ENCODE results near the gene AP4E1.
"Not testable (repeated sequence)": the region's sequence is repeated elsewhere in the genome, so short reads cannot be mapped to it uniquely, and the experiment has no call there.

The AP4E1 gene

GRCh38 chr15:50938525-50938924 lies 30.0 kb downstream of the AP4E1 start:
- Histone ChIP-seq H3K4me3 (no peak overlapping the region), H3K27me3 (no peaks in the 10 kb centered on the region), H3K27ac (no peak overlapping the region), H3K9ac (no peak overlapping the region), H4K20me1 (no peaks in the 10 kb centered on the region), H3K36me3 (peaks cover 40% of the 10 kb centered on the region), H3K4me1 (no peaks in the 10 kb centered on the region), H3K9me3 (no peaks in the 10 kb centered on the region), H3K4me2 (no peak overlapping the region)
- TF ChIP-seq Cebpa-rat (IDR thresholded peaks at IDR 0.05) = no peak

- Histone ChIP-seq H3K27me3 (no peaks in the 10 kb centered on the region), H3K4me3 (no peak overlapping the region), H3K4me2 (no peak overlapping the region), H4K20me1 (no peaks in the 10 kb centered on the region), H3K36me3 (peaks cover 53% of the 10 kb centered on the region), H3K27ac (no peak overlapping the region), H3K4me1 (no peaks in the 10 kb centered on the region), H3K9me3 (no peaks in the 10 kb centered on the region), H3K9ac (no peak overlapping the region)
- no peak for TF ChIP-seq Cebpa-rat (IDR thresholded peaks at IDR 0.05)
Observed at GRCh38 chr15:50939911-50940310, 31.4 kb downstream of the AP4E1 start.

- no peak for TF ChIP-seq Cebpa-rat (IDR thresholded peaks at IDR 0.05)
- no peaks in the 10 kb centered on the region for H4K20me1 ChIP-seq
- no peak overlapping the region for H3K9ac ChIP-seq
- H3K4me3 ChIP-seq = no peak overlapping the region
- no peak overlapping the region for H3K27ac ChIP-seq
- no peaks in the 10 kb centered on the region for H3K4me1 ChIP-seq
- H3K27me3 ChIP-seq = no peaks in the 10 kb centered on the region
- H3K9me3 ChIP-seq = no peaks in the 10 kb centered on the region
- no peak overlapping the region for H3K4me2 ChIP-seq
- H3K36me3 ChIP-seq = peaks cover 58% of the 10 kb centered on the region
Observed at GRCh38 chr15:50940506-50940905, 32.0 kb downstream of the AP4E1 start.

GRCh38 chr15:50943638-50944037 lies 35.2 kb downstream of the AP4E1 start:
- no peaks in the 10 kb centered on the region for H4K20me1 ChIP-seq
- peaks cover 45% of the 10 kb centered on the region for H3K36me3 ChIP-seq

GRCh38 chr15:50944672-50945071 lies 36.2 kb downstream of the AP4E1 start:
- H3K36me3 ChIP-seq = peaks cover 49% of the 10 kb centered on the region
- no peak overlapping the region for H3K9ac ChIP-seq
- H3K4me3 ChIP-seq = no peak overlapping the region
- no peaks in the 10 kb centered on the region for H3K27me3 ChIP-seq
- no peaks in the 10 kb centered on the region for H3K4me1 ChIP-seq
- H3K9me3 ChIP-seq = no peaks in the 10 kb centered on the region
- no peaks in the 10 kb centered on the region for H4K20me1 ChIP-seq
- H3K4me2 ChIP-seq = no peak overlapping the region
- H3K27ac ChIP-seq = no peak overlapping the region
- TF ChIP-seq Cebpa-rat (IDR thresholded peaks at IDR 0.05) = no peak

More at GRCh38 chr15:50943638-50944037, 35.2 kb downstream of the AP4E1 start:
- no peak overlapping the region for H3K4me3 ChIP-seq
- TF ChIP-seq Cebpa-rat (IDR thresholded peaks at IDR 0.05) = no peak
- no peak overlapping the region for H3K4me2 ChIP-seq
- no peaks in the 10 kb centered on the region for H3K4me1 ChIP-seq
- no peaks in the 10 kb centered on the region for H3K9me3 ChIP-seq
- no peak overlapping the region for H3K9ac ChIP-seq
- no peaks in the 10 kb centered on the region for H3K27me3 ChIP-seq
- no peak overlapping the region for H3K27ac ChIP-seq

GRCh38 chr15:50945725-50946124 lies 37.2 kb downstream of the AP4E1 start:
- Histone ChIP-seq H3K4me1 (no peaks in the 10 kb centered on the region), H4K20me1 (no peaks in the 10 kb centered on the region), H3K9ac (no peak overlapping the region), H3K4me2 (no peak overlapping the region), H3K36me3 (peaks cover 57% of the 10 kb centered on the region), H3K9me3 (0 out of 2 replicates have a peak, but pooled peaks cover 3% of the 10 kb centered on the region), H3K27me3 (no peaks in the 10 kb centered on the region), H3K27ac (no peak overlapping the region), H3K4me3 (no peak overlapping the region)
- TF ChIP-seq Cebpa-rat (IDR thresholded peaks at IDR 0.05) = no peak

GRCh38 chr15:50950745-50951144 lies 42.3 kb downstream of the AP4E1 start:
- H3K27ac ChIP-seq, H4K20me1 ChIP-seq, H3K4me1 ChIP-seq, H3K9ac ChIP-seq, H3K4me2 ChIP-seq, H3K4me3 ChIP-seq, H3K27me3 ChIP-seq: not testable (repeated sequence)
- Histone ChIP-seq H3K36me3 (peaks cover 70% of the 10 kb centered on the region), H3K9me3 (peaks cover 12% of the 10 kb centered on the region)

- peaks cover 88% of the 10 kb centered on the region for H3K36me3 ChIP-seq
- TF ChIP-seq Cebpa-rat (IDR thresholded peaks at IDR 0.05) = no peak
- no peak overlapping the region for H3K9ac ChIP-seq
- peaks cover 35% of the 10 kb centered on the region for H3K9me3 ChIP-seq
- no peaks in the 10 kb centered on the region for H3K4me1 ChIP-seq
- no peaks in the 10 kb centered on the region for H4K20me1 ChIP-seq
- H3K27ac ChIP-seq = no peak overlapping the region
- no peaks in the 10 kb centered on the region for H3K27me3 ChIP-seq
- no peak overlapping the region for H3K4me2 ChIP-seq
- H3K4me3 ChIP-seq = no peak overlapping the region
Observed at GRCh38 chr15:50953302-50953701, 44.8 kb downstream of the AP4E1 start.

GRCh38 chr15:50954837-50955236 lies 46.4 kb downstream of the AP4E1 start:
- H3K27me3 ChIP-seq, H3K4me1 ChIP-seq: not testable (repeated sequence)

GRCh38 chr15:50959717-50960116 lies 51.2 kb downstream of the AP4E1 start:
- no peak overlapping the region for H3K9ac ChIP-seq
- no peak overlapping the region for H3K4me3 ChIP-seq
- peaks cover 77% of the 10 kb centered on the region for H3K9me3 ChIP-seq
- H3K4me1 ChIP-seq = no peaks in the 10 kb centered on the region
- H4K20me1 ChIP-seq = no peaks in the 10 kb centered on the region
- H3K27ac ChIP-seq = no peak overlapping the region
- H3K36me3 ChIP-seq = peaks cover 97% of the 10 kb centered on the region
- H3K27me3 ChIP-seq = no peaks in the 10 kb centered on the region
- TF ChIP-seq Cebpa-rat (IDR thresholded peaks at IDR 0.05) = no peak
- H3K4me2 ChIP-seq = no peak overlapping the region

More at GRCh38 chr15:50954837-50955236, 46.4 kb downstream of the AP4E1 start:
- not testable (repeated sequence) for H3K27ac ChIP-seq, H3K9ac ChIP-seq, H3K4me2 ChIP-seq, H3K4me3 ChIP-seq, H4K20me1 ChIP-seq
- Histone ChIP-seq H3K9me3 (peaks cover 35% of the 10 kb centered on the region), H3K36me3 (peaks cover 95% of the 10 kb centered on the region)

GRCh38 chr15:50964075-50964474 lies 55.6 kb downstream of the AP4E1 start:
- no peaks in the 10 kb centered on the region for H3K27me3 ChIP-seq
- peaks cover 77% of the 10 kb centered on the region for H3K9me3 ChIP-seq
- TF ChIP-seq Cebpa-rat (IDR thresholded peaks at IDR 0.05) = no peak
- H3K4me1 ChIP-seq = no peaks in the 10 kb centered on the region
- peaks cover 93% of the 10 kb centered on the region for H3K36me3 ChIP-seq
- H3K4me3 ChIP-seq = no peak overlapping the region
- H4K20me1 ChIP-seq = no peaks in the 10 kb centered on the region
- no peak overlapping the region for H3K9ac ChIP-seq
- H3K4me2 ChIP-seq = no peak overlapping the region
- H3K27ac ChIP-seq = no peak overlapping the region

All from BLaER1 (cell line).